ENCODE data around the gene CTXND1.

DNA sequence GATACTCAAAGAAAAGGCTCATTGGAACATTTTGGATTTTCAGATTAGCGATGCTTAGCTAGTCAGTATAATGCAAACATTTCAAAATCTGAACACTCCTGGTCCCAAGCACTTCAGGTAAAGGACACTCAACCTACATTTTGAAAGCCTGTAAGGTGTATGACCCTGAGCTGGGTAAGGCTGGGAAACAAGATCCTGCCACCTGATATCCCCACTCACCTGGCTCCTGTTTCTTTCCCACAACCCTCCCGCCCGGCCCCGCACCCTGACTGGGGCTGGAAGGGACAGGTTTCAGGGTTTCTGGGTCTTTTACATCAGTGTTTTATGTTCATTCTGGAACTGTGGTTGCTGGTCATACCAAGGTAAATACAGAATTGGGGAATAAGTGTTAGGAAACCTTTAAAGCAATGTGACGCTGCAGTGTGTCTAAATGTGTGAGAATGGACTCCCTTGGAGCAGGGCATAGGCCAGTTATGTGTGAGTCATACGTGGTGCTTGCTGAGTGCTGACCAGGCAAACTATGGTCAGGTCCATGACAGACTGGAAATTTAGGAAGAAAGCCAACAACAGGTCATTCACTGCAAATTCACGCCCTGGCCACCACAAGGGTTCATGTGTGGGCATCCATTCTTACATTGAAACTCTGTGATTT lies 22.9 kb downstream of the CTXND1 start:
- TF ChIP-seq CTCF (IDR thresholded peaks at IDR 0.05; ENCODE audit: low read depth, low read length) = no peak
- TF ChIP-seq EZH2phosphoT487 (IDR thresholded peaks at IDR 0.05; ENCODE audit: low read depth) = no peak
